ENCODE data around the gene UGDH. TPM values are rescaled to one million over a fixed set of nuclear protein-coding genes. Genes with fewer than 3 reads are reported as not detected.

Gene UGDH
- total RNA-seq, 2 experiments from 2014 or later: 11.9 to 20.2 TPM

DNA sequence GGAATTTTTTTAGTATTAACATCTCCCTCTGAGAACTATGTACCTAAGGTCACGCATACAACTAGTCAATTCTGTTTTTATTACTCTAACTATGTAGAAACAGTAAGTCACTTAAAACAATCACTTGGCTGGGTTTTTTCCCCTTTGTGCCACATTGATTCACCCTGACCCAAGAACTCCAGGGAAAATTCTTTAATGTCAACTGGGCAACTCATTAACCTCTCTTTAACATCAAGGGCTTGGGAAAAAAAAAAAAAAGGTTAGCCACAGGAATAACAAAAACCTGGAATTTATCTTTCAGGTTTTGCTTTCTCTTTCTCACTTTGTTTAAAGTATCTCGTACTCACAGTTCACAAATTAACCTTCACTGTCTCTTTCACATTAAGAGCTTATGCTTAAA lies 76.6 kb downstream of the UGDH start:
- H3K36me3 Mint-ChIP-seq: peaks cover 54% of the 10 kb centered on the region
- peaks cover 33% of the 10 kb centered on the region for H3K4me1 Mint-ChIP-seq
- H3K27me3 Mint-ChIP-seq: peaks cover 2% of the 10 kb centered on the region
- ATAC-seq: no peak
- no peak for DNase-seq
- H3K27ac Mint-ChIP-seq: no peak overlapping the region
- no peak overlapping the region for H3K4me3 Mint-ChIP-seq
- no peaks in the 10 kb centered on the region for H3K9me3 Mint-ChIP-seq (ENCODE audit: low read depth)
- CTCF ChIA-PET: interaction anchor here (0.7 kb wide), 1 partner anchor 84 kb away, joined by 3 read pairs; no protein-coding TSS in a partner anchor

Other genes starting within 250 kb of the UGDH start
- 10 to 100 TPM; 72.1 to 94.7 TPM for gene RFC1, start 161.1 kb downstream of the UGDH start, total RNA-seq
- gene KLB, start 120.5 kb downstream of the UGDH start, total RNA-seq: not detected
- 100 to 1,000 TPM; 713 to 900 TPM for gene RPL9, start 68.5 kb downstream of the UGDH start, total RNA-seq
- gene LIAS, start 68.4 kb downstream of the UGDH start, total RNA-seq: 10 to 100 TPM; 14.5 to 16.6 TPM
- gene SMIM14, start 111.4 kb upstream of the UGDH start, total RNA-seq: 1 to 10 TPM; 1.8 to 3.3 TPM
- 10 to 100 TPM; 75.4 to 90.4 TPM for gene UBE2K, start 170.7 kb upstream of the UGDH start, total RNA-seq

Data from activated CD8-positive, alpha-beta memory T cell treated with anti-CD3 and anti-CD28 coated beads, Interleukin-2, amount 10 ng/mL, durations not matched to agents 7 days and 5 days (primary cell).